H1 (cell line): ENCODE measurements around the gene MRPL9. TPM values are rescaled to one million over a fixed set of nuclear protein-coding genes. Genes with fewer than 3 reads are reported as not detected.

Experiments used
- CTCF ChIA-PET: fragments of 300-600 bp; sonication (Branson Sonifier 250); formaldehyde crosslinking; loops from one replicate; lab custom pipeline; 2021; ENCODE audit not compliant: partially characterized antibody; lab: Charles Lee
- POLR2A ChIA-PET: fragments of 300-600 bp; sonication (Branson Sonifier 250); formaldehyde crosslinking; loops from one replicate; lab custom pipeline; 2021; ENCODE audit warnings: inconsistent platforms; ENCODE audit not compliant: partially characterized antibody; lab: Charles Lee
- DNase-seq, 2 experiments: peaks; one replicate each; pipeline versions ENCODE4 v3.0.0 to v3.0.0-alpha.2; 2010 to 2022; ENCODE audit warnings: low spot score in 2 of 2, low read depth in 1 of 2, mixed read lengths in 1 of 2
- FAIRE-seq: peaks from 2 replicates; lab custom pipeline; 2011; peaks lifted over from hg19 to GRCh38; lab: Jason Lieb, UNC
- H2AFZ ChIP-seq: 2 replicates; pipeline ENCODE4 v1.8.1; 2012; ENCODE audit warnings: low read length, inconsistent platforms
- H2AK5ac ChIP-seq: 2 replicates; pipeline ENCODE4 v1.6.1; 2013; ENCODE audit warnings: low read depth, low read length
- H2BK120ac ChIP-seq: replicated peaks from 2 replicates; pipeline ENCODE3; 2013; ENCODE audit warnings: low read depth, low read length, inconsistent platforms
- H2BK12ac ChIP-seq: 2 replicates; pipeline ENCODE4 v1.6.1; 2013; ENCODE audit warnings: low read depth, low read length
- H2BK15ac ChIP-seq: 2 replicates; pipeline ENCODE4 v1.6.1; 2013; ENCODE audit warnings: low read length
- H2BK20ac ChIP-seq: 2 replicates; pipeline ENCODE4 v1.6.1; 2013; ENCODE audit warnings: low read length
- H2BK5ac ChIP-seq: 2 replicates; pipeline ENCODE4 v1.6.1; 2013; ENCODE audit warnings: low read depth, low read length
- H3K14ac ChIP-seq: 2 replicates; pipeline ENCODE4 v1.6.1; 2013; ENCODE audit warnings: inconsistent platforms; ENCODE audit not compliant: insufficient read length
- H3K18ac ChIP-seq: 2 replicates; pipeline ENCODE4 v1.6.1; 2013; ENCODE audit warnings: low read length; ENCODE audit errors: extremely low read depth
- H3K23ac ChIP-seq: 2 replicates; pipeline ENCODE4 v1.6.1; 2013; ENCODE audit warnings: inconsistent platforms; ENCODE audit not compliant: insufficient read length
- H3K23me2 ChIP-seq: 2 replicates; pipeline ENCODE4 v1.6.1; 2013; ENCODE audit warnings: low read depth, low read length
- H3K27ac ChIP-seq: 2 replicates; pipeline ENCODE4 v1.6.1; 2011; ENCODE audit warnings: low read depth, low read length, inconsistent platforms
- H3K27me3 ChIP-seq, 4 experiments: replicated peaks in 1 of 4; 1 replicate in 1 of 4; 2 replicates in 3 of 4; pipeline versions ENCODE4 v1.6.1 to v1.8.1; 2011 to 2013; ENCODE audit warnings: low read length in 3 of 4, mild to moderate bottlenecking in 3 of 4, inconsistent platforms in 2 of 4, mixed read lengths in 2 of 4, moderate library complexity in 1 of 4; ENCODE audit not compliant: control insufficient read depth in 3 of 4, insufficient read depth in 3 of 4; ENCODE audit errors: extremely low read depth in 1 of 4
- H3K36me3 ChIP-seq, 4 experiments: 2 replicates each; pipeline versions ENCODE4 v1.6.1 to v1.8.1; 2011 to 2013; ENCODE audit warnings: mild to moderate bottlenecking in 4 of 4, low read length in 3 of 4, moderate library complexity in 2 of 4, control low read depth in 1 of 4, inconsistent platforms in 1 of 4; ENCODE audit not compliant: insufficient read depth in 4 of 4, control insufficient read depth in 2 of 4
- H3K4ac ChIP-seq: replicated peaks from 2 replicates; pipeline ENCODE3; 2013; ENCODE audit warnings: low read length, low read depth, mixed read lengths, inconsistent platforms; ENCODE audit not compliant: insufficient read length
- H3K4me1 ChIP-seq, 4 experiments: replicated peaks in 1 of 4; 1 replicate in 1 of 4; 2 replicates in 3 of 4; pipeline versions ENCODE4 v1.6.1 to v1.8.1; 2011 to 2013; ENCODE audit warnings: low read length in 3 of 4, inconsistent platforms in 2 of 4, mixed read lengths in 1 of 4; ENCODE audit not compliant: insufficient read depth in 4 of 4, control insufficient read depth in 3 of 4
- H3K4me2 ChIP-seq, 2 experiments: 2 replicates each; pipeline versions ENCODE4 v1.6.1 to v1.8.1; 2011 to 2013; ENCODE audit warnings: low read depth in 2 of 2, low read length in 2 of 2, control low read depth in 1 of 2, inconsistent platforms in 1 of 2, mild to moderate bottlenecking in 1 of 2; ENCODE audit not compliant: insufficient read depth in 1 of 2
- H3K4me3 ChIP-seq, 4 experiments: fragments of 200-600, 300-600 bp in 1 of 4; sonication (generic), shearing (Covaris generic), sonication (Bioruptor Twin) in 1 of 4; 2 replicates each; pipeline versions ENCODE4 v1.5.1 to v1.8.1; 2011 to 2016; ENCODE audit warnings: low read length in 4 of 4, low read depth in 3 of 4, control low read depth in 2 of 4, inconsistent platforms in 2 of 4, mild to moderate bottlenecking in 2 of 4, mixed read lengths in 1 of 4, moderate library complexity in 1 of 4; ENCODE audit not compliant: insufficient read depth in 2 of 4; ENCODE audit errors: extremely low read depth in 1 of 4
- H3K56ac ChIP-seq: replicated peaks from 2 replicates; pipeline ENCODE3; 2013; ENCODE audit warnings: low read depth, mild to moderate bottlenecking, mixed read lengths, low read length, inconsistent platforms; ENCODE audit not compliant: insufficient read length
- H3K79me1 ChIP-seq: 2 replicates; pipeline ENCODE4 v1.6.1; 2013; ENCODE audit warnings: low read depth, low read length, control low read depth
- H3K79me2 ChIP-seq, 2 experiments: 2 replicates each; pipeline versions ENCODE4 v1.6.1 to v1.8.1; 2012 to 2013; ENCODE audit warnings: low read length in 2 of 2, mild to moderate bottlenecking in 2 of 2, inconsistent platforms in 1 of 2; ENCODE audit not compliant: insufficient read depth in 2 of 2, control insufficient read depth in 1 of 2
- H3K9ac ChIP-seq, 4 experiments: replicated peaks in 1 of 4; 1 replicate in 1 of 4; 2 replicates in 3 of 4; pipeline versions ENCODE4 v1.6.1 to v1.8.1; 2011 to 2013; ENCODE audit warnings: low read depth in 3 of 4, low read length in 3 of 4, control low read depth in 2 of 4, mild to moderate bottlenecking in 2 of 4, moderate library complexity in 2 of 4, inconsistent platforms in 1 of 4; ENCODE audit errors: extremely low read depth in 1 of 4
- H3K9me3 ChIP-seq, 2 experiments: 2 replicates each; pipeline versions ENCODE4 v1.6.1 to v1.8.1; 2012 to 2013; ENCODE audit warnings: mild to moderate bottlenecking in 2 of 2, moderate library complexity in 2 of 2, control low read depth in 1 of 2, inconsistent platforms in 1 of 2, low read depth in 1 of 2, low read length in 1 of 2, mixed read lengths in 1 of 2; ENCODE audit not compliant: insufficient read depth in 2 of 2
- H4K20me1 ChIP-seq, 2 experiments: replicated peaks in 1 of 2; 2 replicates each; pipeline versions ENCODE3 to v1.8.1; 2011 to 2013; ENCODE audit warnings: inconsistent platforms in 2 of 2, low read length in 2 of 2, mild to moderate bottlenecking in 1 of 2; ENCODE audit not compliant: insufficient read depth in 2 of 2, control insufficient read depth in 1 of 2
- H4K5ac ChIP-seq: 2 replicates; pipeline ENCODE4 v1.6.1; 2013; ENCODE audit warnings: low read length, low read depth, mixed read lengths, inconsistent platforms; ENCODE audit not compliant: insufficient read length
- H4K8ac ChIP-seq: 2 replicates; pipeline ENCODE4 v1.8.0; 2013; ENCODE audit warnings: mild to moderate bottlenecking, moderate library complexity, low read length, inconsistent platforms; ENCODE audit not compliant: insufficient read depth; ENCODE audit errors: extremely low read depth
- H4K91ac ChIP-seq: replicated peaks from 2 replicates; pipeline ENCODE3; 2013; ENCODE audit warnings: low read length, mixed read lengths, inconsistent platforms; ENCODE audit not compliant: insufficient read length
- CBX8 ChIP-seq: fragments of 300-800, 300-1000 bp; sonication (generic); IDR thresholded peaks from 2 replicates; pipeline ENCODE4 v1.7.1; 2016; ENCODE audit warnings: low read depth, low read length, borderline replicate concordance
- CEBPB ChIP-seq: IDR thresholded peaks from 2 replicates; pipeline ENCODE4 v1.6.1; 2012; ENCODE audit warnings: low read depth, low read length
- MAFK ChIP-seq: IDR thresholded peaks from 2 replicates; pipeline ENCODE4 v1.6.1; 2012; ENCODE audit warnings: low read depth, mild to moderate bottlenecking, improper control_type of control experiment, low read length
- SP1 ChIP-seq: IDR thresholded peaks from 2 replicates; pipeline ENCODE4 v1.6.1; 2011; ENCODE audit warnings: low read depth, low read length
- TAF7 ChIP-seq: optimal IDR thresholded peaks from 2 replicates; pipeline ENCODE3; 2011; ENCODE audit warnings: low read depth, mild to moderate bottlenecking, inconsistent platforms, low read length, moderate library complexity, borderline replicate concordance
- TEAD4 ChIP-seq: IDR thresholded peaks from 2 replicates; pipeline ENCODE4 v1.6.1; 2012; ENCODE audit warnings: low read depth, low read length, inconsistent platforms, mixed read lengths
- WGBS, 2 experiments: shearing (Covaris generic) in 1 of 2; methylation state at CpG; one replicate each; pipeline versions ENCODE4 v1.1.6 to v1.1.7; 2013 to 2015; ENCODE audit warnings: low lambda C conversion rate in 2 of 2, mixed read lengths in 2 of 2, inconsistent platforms in 1 of 2, low coverage in 1 of 2, missing lambda C conversion rate in 1 of 2; ENCODE audit not compliant: insufficient replicate concordance in 2 of 2, insufficient coverage in 1 of 2, insufficient read length in 1 of 2; ENCODE audit errors: extremely low coverage in 1 of 2, missing lambda C conversion rate in 1 of 2; 5-methylcytosine and 5-hydroxymethylcytosine counted together
- polyA plus RNA-seq, 7 experiments: library from polyadenylated mRNA; depleted of rRNA in 3 of 7; stranded (reverse) in 5 of 7; unstranded in 2 of 7; fragments of >200 nt in 5 of 7; fragments of 200-250 nt in 2 of 7; gene quantifications; 1 replicate in 5 of 7; 2 replicates in 1 of 7; 4 replicates in 1 of 7; pipeline versions ENCODE4 v1.2.1 to v1.2.3, GENCODE V29; 2011 to 2013; ENCODE audit warnings: missing spikeins in 2 of 7, mixed read lengths in 2 of 7
- total RNA-seq: library from RNA; stranded (reverse); fragmentation: NEBNext Ultra II Directional; extraction: Animal tissue kit (Norgen Biotek cat#: 25700); gene quantifications from 2 replicates; pipeline ENCODE4 v1.2.1, GENCODE V29; 2021

MRPL9 gene
- total and polyA plus RNA-seq, 2 of the 8 experiments (the other 6 are each of a cell fraction or from before 2014, with no cell fraction given) = 74.9 to 113 TPM

- Histone ChIP-seq H2BK120ac (no peak overlapping the region), H4K91ac (no peak overlapping the region), H3K36me3 (no peaks in the 10 kb centered on the region), H3K9me3 (no peaks in the 10 kb centered on the region), H3K23me2 (no peaks in the 10 kb centered on the region), H4K20me1 (no peaks in the 10 kb centered on the region), H3K79me1 (no peaks in the 10 kb centered on the region), H3K14ac (no peak overlapping the region), H3K4ac (no peak overlapping the region), H3K9ac (no peak overlapping the region), H3K27me3 (no peaks in the 10 kb centered on the region), H2AFZ (peak overlapping the region; percentile 35; the same call in 1 of the 2 replicates), H4K8ac (no peak overlapping the region), H2BK12ac (no peak overlapping the region), H2BK5ac (no peak overlapping the region), H3K4me1 (peaks cover 1 to 5% (median 4%) of the 10 kb centered on the region in 4 experiments; a peak in 3 of 7 replicates), H3K4me3 (no peak overlapping the region), H3K23ac (no peak overlapping the region), H3K27ac (peak overlapping the region; percentile 8; the same call in 1 of the 2 replicates), H3K18ac (no peak overlapping the region), H3K4me2 (no peak overlapping the region), H3K56ac (no peak overlapping the region), H2AK5ac (no peak overlapping the region), H4K5ac (no peak overlapping the region), H2BK15ac (no peak overlapping the region), H2BK20ac (no peak overlapping the region), H3K79me2 (no peaks in the 10 kb centered on the region)
- 100% methylated on average over 1 of the region's 1 CpG; no CpG with 5 or more reads in 1 of the 2 experiments for WGBS, 2 experiments
- FAIRE-seq = no peak
- POLR2A ChIA-PET = interaction anchor here (0.6 to 2.3 kb wide), 7 partner anchors 8 to 47 kb away, joined by 3 to 7 read pairs (median 4); partner anchors contain the start of gene MRPL9
- CTCF ChIA-PET = interaction anchor here (1.0 to 1.3 kb wide), 2 partner anchors 10 to 26 kb away, joined by 4 to 5 read pairs; no protein-coding TSS in a partner anchor
- no peak for TF ChIP-seq TAF7
- 0 out of 2 replicates have a peak, but pooled peaks have one; percentile 18 for TF ChIP-seq SP1
- peak; percentile 74 for TF ChIP-seq TEAD4
- TF ChIP-seq CBX8 = no peak
- no peak for TF ChIP-seq MAFK
- 0 out of 2 replicates have a peak, but pooled peaks have one; percentile 7 for TF ChIP-seq CEBPB
- DNase-seq = no peak
Observed at GRCh38 chr1:151809985-151810556, 46.8 kb upstream of the MRPL9 start.
